IgD-negative memory B cell (primary cell): Measurements from ENCODE around the gene TM2D3. TPM values are rescaled to one million over a fixed set of nuclear protein-coding genes. Genes with fewer than 3 reads are reported as not detected.
"Not testable (repeated sequence)": the region's sequence is repeated elsewhere in the genome, so short reads cannot be mapped to it uniquely, and the experiment has no call there.

Experiments
- H3K27ac Mint-ChIP-seq, 3 donors: one replicate each; pipeline ENCODE4 v1.8.0; 2020 to 2022; ENCODE audit warnings: mild to moderate bottlenecking in 3 of 3, mixed read lengths in 3 of 3, moderate library complexity in 1 of 3
- H3K27me3 Mint-ChIP-seq: one replicate; pipeline ENCODE4 v1.8.0; 2021; ENCODE audit warnings: mixed read lengths
- H3K36me3 Mint-ChIP-seq: one replicate; pipeline ENCODE4 v1.8.0; 2020; ENCODE audit warnings: mild to moderate bottlenecking, mixed read lengths
- H3K4me1 Mint-ChIP-seq, 3 donors: one replicate each; pipeline ENCODE4 v1.8.0; 2020 to 2022; ENCODE audit warnings: mixed read lengths in 3 of 3, mild to moderate bottlenecking in 1 of 3
- H3K4me3 Mint-ChIP-seq, 4 donors: one replicate each; pipeline ENCODE4 v1.8.0; 2020 to 2022; ENCODE audit warnings: mild to moderate bottlenecking in 4 of 4, mixed read lengths in 4 of 4, moderate library complexity in 3 of 4
- H3K9me3 Mint-ChIP-seq, 3 donors: one replicate each; pipeline ENCODE4 v1.8.0; 2020 to 2021; ENCODE audit warnings: mixed read lengths in 3 of 3, mild to moderate bottlenecking in 1 of 3
- polyA plus RNA-seq: library from polyadenylated mRNA; unstranded; fragments of 300-500 nt; fragmentation: Illumina TruSeq; gene quantifications from one replicate; pipeline ENCODE4 v1.2.3, GENCODE V29; 2021

Gene TM2D3
- polyA plus RNA-seq, 1 donor from 2014 or later = 30.5 TPM

- H3K4me3 Mint-ChIP-seq = no peak overlapping the region
- H3K27ac Mint-ChIP-seq = no peak overlapping the region
- H3K9me3 Mint-ChIP-seq = no peaks in the 10 kb centered on the region
- peaks cover 12% of the 10 kb centered on the region for H3K36me3 Mint-ChIP-seq
- H3K27me3 Mint-ChIP-seq = no peaks in the 10 kb centered on the region
- H3K4me1 Mint-ChIP-seq = no peaks in the 10 kb centered on the region
These were observed 17.6 kb upstream of the TM2D3 start for GRCh38 chr15:101669744-101670143.

DNA sequence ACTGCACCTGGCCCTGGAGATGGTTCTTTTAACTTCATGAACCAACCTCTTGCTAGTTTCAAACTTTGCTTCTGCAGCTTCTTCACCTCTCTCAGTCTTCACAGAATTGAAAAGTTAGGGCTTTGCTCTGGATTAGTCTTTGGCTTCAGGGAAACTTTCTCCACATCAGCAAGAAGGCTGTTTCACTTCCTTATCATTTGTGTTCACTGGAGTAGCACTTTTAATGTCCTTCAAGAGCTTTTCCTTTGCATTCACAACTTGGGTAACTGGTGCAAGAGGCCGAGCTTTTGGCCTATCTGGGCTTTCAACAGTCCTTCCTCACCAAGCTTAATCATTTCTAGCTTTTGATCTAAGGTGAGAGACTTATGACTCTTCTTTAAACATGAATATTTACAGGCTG is 15.7 kb upstream of the TM2D3 start:
- Mint-ChIP-seq H3K4me3 (no peak overlapping the region), H3K9me3 (no peaks in the 10 kb centered on the region), H3K27me3 (no peaks in the 10 kb centered on the region), H3K36me3 (peaks cover 16% of the 10 kb centered on the region), H3K4me1 (no peaks in the 10 kb centered on the region), H3K27ac (no peak overlapping the region)

DNA sequence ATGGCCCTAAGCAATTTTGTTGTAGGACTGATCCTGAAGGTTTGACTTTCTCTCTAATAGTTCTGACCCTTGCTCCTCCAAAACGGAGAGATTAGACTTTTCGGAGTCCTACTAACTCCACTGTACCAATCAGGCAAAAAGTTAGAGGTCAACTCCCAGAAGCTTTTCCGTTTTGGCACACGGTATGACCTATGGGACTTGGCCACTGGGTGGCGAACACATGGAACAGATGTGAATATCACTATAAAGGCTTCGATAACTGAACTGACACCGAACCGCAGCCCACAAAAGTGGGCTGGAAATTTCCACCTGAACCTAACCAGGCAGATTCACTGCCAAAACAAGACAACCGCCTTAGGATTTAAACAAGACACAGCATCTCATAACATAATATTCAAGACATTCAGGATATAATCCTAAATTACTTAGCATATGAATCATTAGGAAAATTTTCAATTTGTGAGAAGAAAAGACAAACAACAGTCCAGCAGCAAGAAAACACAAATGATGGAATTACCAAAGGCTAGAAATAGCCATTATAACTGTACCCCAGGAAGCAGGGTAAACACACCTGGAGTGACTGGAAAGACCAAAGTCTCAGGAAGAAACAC is 12.2 kb upstream of the TM2D3 start:
- H3K27me3 Mint-ChIP-seq = no peaks in the 10 kb centered on the region
- no peak overlapping the region for H3K27ac Mint-ChIP-seq
- peaks cover 8% of the 10 kb centered on the region for H3K36me3 Mint-ChIP-seq
- H3K4me1 Mint-ChIP-seq = no peaks in the 10 kb centered on the region
- H3K9me3 Mint-ChIP-seq = no peaks in the 10 kb centered on the region
- no peak overlapping the region for H3K4me3 Mint-ChIP-seq

DNA sequence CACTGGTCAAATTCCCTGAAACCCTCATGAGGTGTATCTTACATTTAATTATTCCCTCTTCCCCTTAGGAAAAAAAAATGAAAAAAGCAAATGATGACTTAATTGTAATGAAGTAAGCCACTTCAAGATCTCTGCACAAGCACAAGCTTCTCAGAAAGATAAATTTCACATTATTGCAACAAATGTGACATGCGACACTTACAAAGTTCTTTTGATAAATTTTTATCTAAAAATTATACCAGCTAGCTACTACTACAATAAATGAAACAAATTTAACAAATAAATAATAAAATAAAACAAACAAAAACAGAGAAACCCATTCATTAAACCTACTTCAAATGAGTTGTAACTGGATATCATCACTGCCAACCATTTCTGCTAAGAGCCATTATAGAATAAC is 10.0 kb upstream of the TM2D3 start:
- H3K9me3 Mint-ChIP-seq = no peaks in the 10 kb centered on the region

DNA sequence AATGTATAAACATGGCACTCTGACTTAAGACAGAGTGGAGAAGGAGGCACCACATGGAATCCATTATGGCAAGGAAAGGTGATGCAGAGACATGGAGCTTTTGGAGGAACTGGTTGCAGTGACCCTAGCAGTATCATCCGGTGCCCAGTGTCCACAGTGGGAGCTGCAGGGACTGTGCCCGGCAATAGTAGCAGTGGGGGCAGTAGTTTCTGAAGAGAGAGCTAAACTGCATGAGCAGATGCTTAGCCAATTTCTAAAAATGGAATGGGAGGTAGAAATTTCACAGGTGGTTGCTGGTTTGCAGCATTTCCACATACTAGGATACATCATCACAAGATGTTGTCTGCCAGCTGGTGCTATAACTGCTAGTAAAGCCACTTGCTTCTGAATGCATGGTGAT is 7.8 kb upstream of the TM2D3 start:
- H3K27me3 Mint-ChIP-seq = no peaks in the 10 kb centered on the region
- H3K27ac Mint-ChIP-seq = no peak overlapping the region
- no peaks in the 10 kb centered on the region for H3K4me1 Mint-ChIP-seq
- peaks cover 4% of the 10 kb centered on the region for H3K36me3 Mint-ChIP-seq
- H3K4me3 Mint-ChIP-seq = no peak overlapping the region
- H3K9me3 Mint-ChIP-seq = no peaks in the 10 kb centered on the region

More for the DNA sequence above, 10.0 kb upstream of the TM2D3 start:
- H3K36me3 Mint-ChIP-seq = peaks cover 4% of the 10 kb centered on the region
- H3K4me3 Mint-ChIP-seq = no peak overlapping the region
- H3K4me1 Mint-ChIP-seq = no peaks in the 10 kb centered on the region
- H3K27me3 Mint-ChIP-seq = no peaks in the 10 kb centered on the region
- no peak overlapping the region for H3K27ac Mint-ChIP-seq

DNA sequence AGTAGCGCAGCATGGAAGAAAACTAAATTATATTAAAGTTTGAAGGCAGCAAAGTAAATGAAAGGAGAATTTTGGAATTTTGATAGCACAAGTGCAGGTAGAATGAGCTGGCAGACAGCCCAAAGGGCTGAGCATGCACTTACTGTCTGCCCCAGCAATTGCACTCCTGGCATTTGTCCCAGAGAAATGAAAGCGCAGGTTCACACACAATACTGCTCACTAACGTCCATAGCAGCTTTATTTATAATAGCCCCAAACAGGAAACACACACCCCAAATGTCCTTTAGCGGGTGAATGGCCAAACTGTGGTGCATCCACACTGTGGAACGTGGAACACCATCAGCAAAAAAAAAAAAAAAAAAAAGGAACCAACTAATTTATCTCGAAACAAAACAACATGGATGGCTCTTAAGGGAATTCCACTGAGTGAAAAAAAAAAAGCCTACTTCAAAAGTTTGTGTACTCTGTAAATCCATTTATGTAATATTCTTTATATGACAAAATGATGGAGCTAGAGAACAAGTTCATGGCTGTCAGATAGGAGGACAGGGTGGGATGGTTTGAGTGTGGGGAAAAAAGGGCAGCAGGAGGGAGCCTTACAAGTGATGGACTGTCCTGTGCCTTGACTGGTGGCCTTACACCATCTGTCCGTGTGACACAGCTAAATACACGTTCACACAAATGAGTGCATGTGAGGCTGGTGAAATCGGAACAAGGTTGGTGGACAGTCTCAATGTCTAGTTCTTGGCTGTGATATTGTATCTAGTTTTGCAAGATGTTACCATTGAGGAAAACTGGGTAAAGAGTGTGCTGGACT is 6.0 kb upstream of the TM2D3 start:
- Mint-ChIP-seq H3K4me3 (no peak overlapping the region), H3K36me3 (no peaks in the 10 kb centered on the region), H3K27me3 (no peaks in the 10 kb centered on the region), H3K27ac (no peak overlapping the region), H3K9me3 (no peaks in the 10 kb centered on the region), H3K4me1 (peaks cover 5 to 8% (median 8%) of the 10 kb centered on the region in 3 donors)

- Mint-ChIP-seq H3K27ac (no peak overlapping the region), H3K36me3 (no peaks in the 10 kb centered on the region), H3K4me3 (no peak overlapping the region)
These were observed 5.0 kb upstream of the TM2D3 start for GRCh38 chr15:101657171-101657570.

GRCh38 chr15:101654624-101655337 is 2.6 kb upstream of the TM2D3 start:
- not testable (repeated sequence) for H3K27me3 Mint-ChIP-seq, H3K9me3 Mint-ChIP-seq, H3K36me3 Mint-ChIP-seq
- Mint-ChIP-seq H3K4me3 (peak overlapping the region; percentile 16 to 94 (median 66)), H3K27ac (peak overlapping the region; percentile 18 to 93 (median 71)), H3K4me1 (peaks cover 13 to 22% (median 19%) of the 10 kb centered on the region in 3 donors)

More at GRCh38 chr15:101657171-101657570, 5.0 kb upstream of the TM2D3 start:
- Mint-ChIP-seq H3K9me3 (no peaks in the 10 kb centered on the region), H3K27me3 (no peaks in the 10 kb centered on the region), H3K4me1 (peaks cover 5 to 8% (median 8%) of the 10 kb centered on the region in 3 donors)

GRCh38 chr15:101654171-101654570 is 2.0 kb upstream of the TM2D3 start:
- H3K9me3 Mint-ChIP-seq = no peaks in the 10 kb centered on the region
- H3K27ac Mint-ChIP-seq = peak overlapping the region in 2 of 3 donors; percentile 23 to 93
- H3K27me3 Mint-ChIP-seq = no peaks in the 10 kb centered on the region
- H3K36me3 Mint-ChIP-seq = no peaks in the 10 kb centered on the region
- peak overlapping the region in 3 of 4 donors; percentile 52 to 94 (median 75) for H3K4me3 Mint-ChIP-seq
- H3K4me1 Mint-ChIP-seq = peaks cover 18 to 27% (median 19%) of the 10 kb centered on the region in 3 donors

GRCh38 chr15:101652786-101653430 is 727 bp upstream of the TM2D3 start:
- peaks cover 19 to 29% (median 20%) of the 10 kb centered on the region in 3 donors for H3K4me1 Mint-ChIP-seq
- H3K4me3 Mint-ChIP-seq = peak overlapping the region; percentile 93 to 99 (median 96)
- H3K36me3 Mint-ChIP-seq = peaks cover 1% of the 10 kb centered on the region
- no peaks in the 10 kb centered on the region for H3K9me3 Mint-ChIP-seq
- peak overlapping the region; percentile 93 to 96 (median 93) for H3K27ac Mint-ChIP-seq
- no peaks in the 10 kb centered on the region for H3K27me3 Mint-ChIP-seq

DNA sequence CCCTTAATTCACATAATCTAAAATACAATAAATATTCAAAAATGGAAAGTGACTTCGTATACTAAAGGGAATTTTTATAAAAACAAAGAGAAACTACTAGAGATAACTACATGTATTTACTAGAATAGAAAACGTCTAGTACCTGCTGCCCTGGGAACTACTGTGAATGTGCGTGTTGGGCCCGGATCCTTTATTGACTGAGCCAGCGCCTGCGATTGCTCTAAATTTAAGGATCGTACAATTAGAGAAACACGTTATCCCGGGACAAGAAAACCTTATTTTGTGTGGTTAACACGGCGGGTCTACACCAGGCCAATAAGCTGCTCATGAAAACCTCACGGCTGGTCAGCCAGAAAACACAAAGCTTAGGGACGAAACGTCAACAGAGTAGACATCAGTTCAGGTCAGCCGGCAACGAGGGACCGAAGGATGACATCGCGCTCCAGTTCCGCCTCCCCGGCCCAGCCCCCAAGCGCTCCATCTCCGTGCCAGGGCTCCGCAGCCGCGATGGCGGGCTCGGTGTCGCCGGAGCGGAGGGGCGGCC is 555 bp downstream of the TM2D3 start:
- H3K27me3 Mint-ChIP-seq = no peaks in the 10 kb centered on the region
- peaks cover 1% of the 10 kb centered on the region for H3K36me3 Mint-ChIP-seq
- peak overlapping the region; percentile 93 to 97 (median 93) for H3K27ac Mint-ChIP-seq
- peaks cover 19 to 29% (median 20%) of the 10 kb centered on the region in 3 donors for H3K4me1 Mint-ChIP-seq
- H3K4me3 Mint-ChIP-seq = peak overlapping the region; percentile 93 to 99 (median 96)
- no peaks in the 10 kb centered on the region for H3K9me3 Mint-ChIP-seq

GRCh38 chr15:101650145-101650544 is 2.0 kb downstream of the TM2D3 start:
- H3K9me3 Mint-ChIP-seq = no peaks in the 10 kb centered on the region

GRCh38 chr15:101648356-101648755 is 3.8 kb downstream of the TM2D3 start:
- Mint-ChIP-seq H3K27me3 (no peaks in the 10 kb centered on the region), H3K4me1 (peaks cover 10 to 21% (median 17%) of the 10 kb centered on the region in 3 donors), H3K36me3 (peaks cover 1% of the 10 kb centered on the region), H3K27ac (no peak overlapping the region), H3K9me3 (no peaks in the 10 kb centered on the region), H3K4me3 (no peak overlapping the region)

More at GRCh38 chr15:101650145-101650544, 2.0 kb downstream of the TM2D3 start:
- Mint-ChIP-seq H3K36me3 (peaks cover 1% of the 10 kb centered on the region), H3K4me3 (peak overlapping the region in 3 of 4 donors; percentile 4 to 94 (median 23)), H3K27ac (peak overlapping the region in 2 of 3 donors; percentile 46 to 93), H3K4me1 (peaks cover 19 to 29% (median 20%) of the 10 kb centered on the region in 3 donors), H3K27me3 (no peaks in the 10 kb centered on the region)

DNA sequence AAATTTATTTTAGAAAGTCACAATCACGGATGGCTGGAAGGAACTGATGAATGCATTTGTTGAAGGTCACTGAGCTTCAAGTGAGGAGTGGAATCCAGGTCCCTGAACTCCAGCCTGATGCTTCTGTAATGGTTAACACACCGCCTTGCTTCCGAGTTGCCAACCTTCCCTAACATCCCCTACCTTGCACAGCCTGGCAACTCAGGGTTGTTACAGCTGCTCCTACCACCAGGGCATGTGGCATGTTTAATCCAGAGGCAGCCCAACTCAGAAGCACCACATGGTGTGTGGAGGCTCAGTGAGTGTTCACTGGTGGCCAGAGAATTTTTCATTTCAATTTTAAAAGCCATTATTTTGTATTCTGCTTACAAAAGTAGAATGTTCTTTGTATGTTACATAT is 4.9 kb downstream of the TM2D3 start:
- Mint-ChIP-seq H3K27me3 (no peaks in the 10 kb centered on the region), H3K4me3 (no peak overlapping the region), H3K27ac (no peak overlapping the region), H3K9me3 (no peaks in the 10 kb centered on the region), H3K36me3 (peaks cover 3% of the 10 kb centered on the region), H3K4me1 (peaks cover 14 to 27% (median 17%) of the 10 kb centered on the region in 3 donors)
